Right lobe of liver (tissue), 4 donors: Measurements from ENCODE around the gene CNOT8.

ENCODE experiments used
- CTCF ChIP-seq, 4 donors: fragments of 200-600 bp in 3 of 4; fragments of 450-650 bp in 1 of 4; IDR thresholded peaks; one replicate each; pipeline versions ENCODE4 v1.5.1 to v1.8.0; 2016 to 2022; ENCODE audit warnings: antibody characterized with exemption in 4 of 4, mild to moderate bottlenecking in 2 of 4
- POLR2A ChIP-seq: fragments of 450-650 bp; IDR thresholded peaks from one replicate; pipeline ENCODE4 v1.6.1; 2017; ENCODE audit warnings: antibody characterized with exemption, mild to moderate bottlenecking
- donor health status: DM: no; HTN: no; CAD: no.
- donor health status: DM: no; HTN: no; CAD: no.
- donor health status: DM: no; HTN: yes; CAD: no.

GRCh38 chr5:154830219-154830595, 28.2 kb upstream of the CNOT8 start:
- TF ChIP-seq CTCF (IDR thresholded peaks at IDR 0.05) = no peak
- no peak for TF ChIP-seq POLR2A
